AG10803 (cell line): ENCODE data around the gene ERBB3.

Experiments
- DNase-seq: peaks from one replicate; pipeline ENCODE4 v3.0.0; 2010; ENCODE audit warnings: low read depth
- H3K4me3 ChIP-seq: 2 replicates; pipeline ENCODE4 v1.5.1; 2011; ENCODE audit warnings: mild to moderate bottlenecking, low read length, control low read depth
- TF ChIP-seq, protein P1 (sequence below): conservative IDR thresholded peaks from 2 replicates; pipeline ENCODE4 v1.5.1; 2011; ENCODE audit warnings: mild to moderate bottlenecking, low read length, control low read depth, inconsistent platforms

ERBB3 gene

DNA sequence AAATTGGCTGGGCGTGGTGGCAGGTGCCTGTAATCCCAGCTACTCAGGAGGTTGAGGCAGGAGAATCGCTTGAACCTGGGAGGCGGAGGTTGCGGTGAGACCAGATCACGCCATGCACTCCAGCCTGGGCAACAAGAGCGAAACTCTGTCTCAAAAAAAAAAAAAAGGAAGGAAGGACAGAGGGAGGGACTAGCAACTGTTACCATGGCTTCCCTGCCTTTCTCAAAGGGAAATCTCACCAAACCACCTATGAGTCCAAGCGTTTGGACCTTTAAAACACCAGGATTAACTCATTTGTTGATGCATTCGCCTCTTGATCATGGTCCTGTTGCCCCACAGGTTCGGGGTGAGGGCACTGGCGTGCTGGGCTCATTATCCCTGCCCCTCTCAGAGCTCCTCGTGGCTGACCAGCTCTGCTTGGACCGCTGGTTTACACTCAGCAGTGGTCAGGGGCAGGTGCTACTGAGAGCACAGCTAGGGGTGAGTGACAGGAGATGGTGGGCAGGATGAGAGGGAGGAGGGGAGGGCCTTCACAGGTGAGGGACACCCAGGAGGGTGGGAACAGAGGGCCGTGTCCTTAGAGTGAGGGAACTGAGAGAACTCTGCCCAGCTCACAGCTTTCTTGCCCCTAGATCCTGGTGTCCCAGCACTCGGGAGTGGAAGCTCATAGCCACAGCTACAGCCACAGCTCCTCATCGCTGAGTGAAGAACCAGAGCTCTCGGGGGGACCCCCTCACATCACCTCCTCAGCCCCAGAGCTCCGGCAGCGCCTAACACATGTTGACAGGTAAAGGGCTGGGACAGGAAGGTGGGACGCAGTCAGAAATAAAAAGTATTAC lies 62.2 kb downstream of the ERBB3 start:
- no peak overlapping the region for H3K4me3 ChIP-seq
- TF ChIP-seq, protein P1, sequence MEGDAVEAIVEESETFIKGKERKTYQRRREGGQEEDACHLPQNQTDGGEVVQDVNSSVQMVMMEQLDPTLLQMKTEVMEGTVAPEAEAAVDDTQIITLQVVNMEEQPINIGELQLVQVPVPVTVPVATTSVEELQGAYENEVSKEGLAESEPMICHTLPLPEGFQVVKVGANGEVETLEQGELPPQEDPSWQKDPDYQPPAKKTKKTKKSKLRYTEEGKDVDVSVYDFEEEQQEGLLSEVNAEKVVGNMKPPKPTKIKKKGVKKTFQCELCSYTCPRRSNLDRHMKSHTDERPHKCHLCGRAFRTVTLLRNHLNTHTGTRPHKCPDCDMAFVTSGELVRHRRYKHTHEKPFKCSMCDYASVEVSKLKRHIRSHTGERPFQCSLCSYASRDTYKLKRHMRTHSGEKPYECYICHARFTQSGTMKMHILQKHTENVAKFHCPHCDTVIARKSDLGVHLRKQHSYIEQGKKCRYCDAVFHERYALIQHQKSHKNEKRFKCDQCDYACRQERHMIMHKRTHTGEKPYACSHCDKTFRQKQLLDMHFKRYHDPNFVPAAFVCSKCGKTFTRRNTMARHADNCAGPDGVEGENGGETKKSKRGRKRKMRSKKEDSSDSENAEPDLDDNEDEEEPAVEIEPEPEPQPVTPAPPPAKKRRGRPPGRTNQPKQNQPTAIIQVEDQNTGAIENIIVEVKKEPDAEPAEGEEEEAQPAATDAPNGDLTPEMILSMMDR: no peak

GRCh38 chr12:56143217-56143616 lies 63.3 kb downstream of the ERBB3 start:
- TF ChIP-seq, protein P1: no peak
- no peak for DNase-seq
- H3K4me3 ChIP-seq: no peak overlapping the region

More for the DNA sequence above, 62.2 kb downstream of the ERBB3 start:
- DNase-seq: no peak

DNA sequence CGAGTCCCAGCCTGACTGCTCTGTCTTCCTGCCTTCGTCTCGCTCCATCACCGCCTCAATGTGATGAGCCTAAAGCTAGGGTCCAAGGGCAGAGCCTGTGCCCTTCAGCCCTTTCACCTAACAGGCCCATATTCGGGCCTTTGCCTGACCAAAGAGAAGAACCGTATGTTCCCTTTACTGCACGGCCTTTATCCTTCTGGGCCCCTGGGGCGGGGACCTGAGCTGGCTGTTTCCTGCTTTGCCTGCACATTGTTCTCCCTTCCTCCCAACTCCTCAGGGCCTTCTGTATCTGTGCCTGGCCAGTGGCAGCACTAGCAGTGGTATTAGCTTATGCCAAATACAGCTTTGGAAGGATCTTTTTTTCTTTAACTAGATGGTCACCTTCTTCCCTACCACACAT lies 63.9 kb downstream of the ERBB3 start:
- TF ChIP-seq, protein P1: no peak
- H3K4me3 ChIP-seq: no peak overlapping the region
- DNase-seq: no peak

GRCh38 chr12:56145217-56145616 lies 65.3 kb downstream of the ERBB3 start:
- TF ChIP-seq, protein P1: no peak
- DNase-seq: no peak

GRCh38 chr12:56146492-56147460 lies 66.8 kb downstream of the ERBB3 start:
- no peak for DNase-seq
- H3K4me3 ChIP-seq: no peak overlapping the region
- TF ChIP-seq, protein P1: no peak

More at GRCh38 chr12:56145217-56145616, 65.3 kb downstream of the ERBB3 start:
- no peak overlapping the region for H3K4me3 ChIP-seq

DNA sequence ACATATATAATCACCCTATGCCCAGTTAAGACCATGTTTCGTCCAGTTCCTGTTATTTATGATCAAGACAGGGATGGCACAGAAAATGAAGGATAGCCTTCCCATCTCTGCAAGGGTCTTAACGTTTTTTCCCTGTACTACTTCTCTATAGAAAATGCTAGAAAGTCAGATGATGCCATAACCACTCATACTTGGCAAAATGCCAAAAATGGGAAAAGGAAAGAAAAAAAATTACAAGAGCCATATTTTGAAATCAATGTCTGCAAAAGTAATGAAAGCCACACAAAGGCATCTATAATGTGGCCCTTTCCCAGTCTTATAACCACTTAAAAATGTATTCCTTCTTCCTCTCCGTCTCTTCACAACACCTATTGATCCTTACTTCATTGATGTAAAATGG lies 70.6 kb downstream of the ERBB3 start:
- H3K4me3 ChIP-seq: no peak overlapping the region
- no peak for DNase-seq

More for the DNA sequence above, 70.6 kb downstream of the ERBB3 start:
- TF ChIP-seq, protein P1: no peak
